T-helper 1 cell treated with Interleukin-12 subunit alpha and Interleukin-12 subunit beta and Interleukin-4 antibody, amounts not matched to agents 30 μg/mL and 1 μg/mL, for 36 hours (primary cell): ENCODE data around the gene PTGER4.
"Not testable (repeated sequence)": the region's sequence is repeated elsewhere in the genome, so short reads cannot be mapped to it uniquely, and the experiment has no call there.

Experiments
- H3K27ac Mint-ChIP-seq: one replicate; pipeline ENCODE4 v1.8.0; 2021; ENCODE audit warnings: mild to moderate bottlenecking, mixed read lengths
- H3K27me3 Mint-ChIP-seq: one replicate; pipeline ENCODE4 v1.8.0; 2021; ENCODE audit warnings: low read depth, mixed read lengths
- H3K36me3 Mint-ChIP-seq: one replicate; pipeline ENCODE4 v1.8.0; 2021; ENCODE audit warnings: low read depth, mixed read lengths
- H3K4me1 Mint-ChIP-seq: one replicate; pipeline ENCODE4 v1.8.0; 2021; ENCODE audit warnings: low read depth, mixed read lengths
- H3K4me3 Mint-ChIP-seq: one replicate; pipeline ENCODE4 v1.8.0; 2021; ENCODE audit warnings: mild to moderate bottlenecking, moderate library complexity, mixed read lengths
- H3K9me3 Mint-ChIP-seq: one replicate; pipeline ENCODE4 v1.8.0; 2021; ENCODE audit warnings: mixed read lengths

PTGER4 gene

DNA sequence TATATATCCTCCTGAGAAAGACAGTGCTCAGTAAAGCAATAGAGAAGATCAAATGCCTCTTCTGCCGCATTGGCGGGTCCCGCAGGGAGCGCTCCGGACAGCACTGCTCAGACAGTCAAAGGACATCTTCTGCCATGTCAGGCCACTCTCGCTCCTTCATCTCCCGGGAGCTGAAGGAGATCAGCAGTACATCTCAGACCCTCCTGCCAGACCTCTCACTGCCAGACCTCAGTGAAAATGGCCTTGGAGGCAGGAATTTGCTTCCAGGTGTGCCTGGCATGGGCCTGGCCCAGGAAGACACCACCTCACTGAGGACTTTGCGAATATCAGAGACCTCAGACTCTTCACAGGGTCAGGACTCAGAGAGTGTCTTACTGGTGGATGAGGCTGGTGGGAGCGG is 12.2 kb downstream of the PTGER4 start:
- no peaks in the 10 kb centered on the region for H3K27me3 Mint-ChIP-seq
- H3K4me1 Mint-ChIP-seq, result peaks cover 46% of the 10 kb centered on the region
- H3K36me3 Mint-ChIP-seq, result peaks cover 65% of the 10 kb centered on the region
- no peak overlapping the region for H3K4me3 Mint-ChIP-seq
- H3K27ac Mint-ChIP-seq, result no peak overlapping the region
- peaks cover 4% of the 10 kb centered on the region for H3K9me3 Mint-ChIP-seq

DNA sequence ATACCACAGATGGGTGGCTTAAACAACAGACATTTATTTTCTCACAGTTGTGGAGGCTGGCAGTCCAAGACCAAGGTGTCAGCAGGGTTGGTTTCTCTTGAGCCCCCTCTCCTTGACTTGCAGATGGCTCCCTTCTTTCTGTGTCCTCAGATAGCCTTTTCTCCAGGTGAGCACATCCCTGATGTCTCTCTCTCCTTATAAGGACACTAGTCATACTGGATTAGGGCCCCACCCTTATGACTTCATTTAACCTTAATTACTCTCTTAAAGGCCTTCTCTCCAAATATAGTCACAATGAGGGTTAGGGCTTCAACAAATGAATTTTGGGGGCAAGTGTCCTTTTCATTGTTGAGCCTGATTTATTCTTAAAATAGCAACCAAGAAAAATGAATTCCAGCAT is 14.7 kb downstream of the PTGER4 start:
- Mint-ChIP-seq H3K4me3 (no peak overlapping the region), H3K27ac (no peak overlapping the region), H3K36me3 (peaks cover 58% of the 10 kb centered on the region), H3K27me3 (no peaks in the 10 kb centered on the region), H3K9me3 (peaks cover 4% of the 10 kb centered on the region), H3K4me1 (peaks cover 22% of the 10 kb centered on the region)

DNA sequence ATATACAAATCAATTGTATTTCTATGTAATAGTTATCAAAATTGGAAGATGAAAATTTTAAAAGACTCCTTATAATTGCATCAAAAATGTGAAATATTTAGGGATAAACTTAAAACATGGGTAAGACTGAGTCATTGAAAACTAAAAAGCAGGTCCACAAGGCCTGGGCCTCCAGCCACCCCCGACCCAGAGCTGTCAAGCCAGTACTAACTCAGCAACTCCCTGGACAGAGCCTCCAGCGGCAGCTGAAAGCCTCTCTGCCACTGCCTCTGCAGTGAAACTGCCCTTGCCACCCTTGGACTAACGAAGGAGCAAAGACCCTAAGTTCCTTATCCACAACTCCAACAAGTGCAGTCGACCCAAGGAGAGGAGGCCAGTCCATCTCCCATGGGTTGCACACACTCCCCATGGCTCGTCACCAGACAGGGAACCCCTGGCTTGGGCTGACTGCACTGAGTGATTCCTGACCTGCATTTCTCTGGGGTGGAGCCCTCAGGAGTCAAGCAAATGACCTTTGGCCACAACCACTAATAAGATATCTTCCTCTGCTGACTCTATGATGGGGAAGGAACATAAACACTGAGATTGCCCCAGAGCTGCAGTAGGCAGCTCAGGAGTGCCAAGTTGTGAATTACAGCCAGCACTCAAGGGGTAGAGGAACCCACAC is 20.5 kb downstream of the PTGER4 start:
- H3K4me1 Mint-ChIP-seq, result peaks cover 4% of the 10 kb centered on the region
- H3K9me3 Mint-ChIP-seq, result peaks cover 46% of the 10 kb centered on the region
- H3K4me3 Mint-ChIP-seq, result no peak overlapping the region
- H3K27me3 Mint-ChIP-seq, result no peaks in the 10 kb centered on the region
- H3K36me3 Mint-ChIP-seq, result peaks cover 74% of the 10 kb centered on the region
- H3K27ac Mint-ChIP-seq, result no peak overlapping the region

DNA sequence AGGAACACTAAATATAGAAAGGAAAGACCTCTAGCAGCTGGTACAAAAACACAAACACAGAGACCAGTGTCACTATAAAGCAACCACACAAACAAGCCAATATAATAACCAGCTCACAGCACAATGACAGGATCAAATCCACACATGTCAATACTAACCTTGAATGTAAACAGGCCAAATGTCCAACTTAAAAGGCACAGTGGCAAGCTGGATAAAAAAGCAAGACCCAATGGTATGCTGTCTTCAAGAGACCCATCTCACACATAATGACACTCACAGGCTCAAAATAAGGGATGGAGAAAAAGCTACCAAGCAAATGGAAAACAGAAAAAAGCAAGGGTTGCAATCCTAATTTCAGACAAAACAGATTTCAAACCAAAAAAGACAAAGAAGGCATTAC is 22.3 kb downstream of the PTGER4 start:
- not testable (repeated sequence) for H3K4me3 Mint-ChIP-seq, H3K4me1 Mint-ChIP-seq, H3K27ac Mint-ChIP-seq, H3K27me3 Mint-ChIP-seq
- Mint-ChIP-seq H3K36me3 (peaks cover 65% of the 10 kb centered on the region), H3K9me3 (peaks cover 49% of the 10 kb centered on the region)

DNA sequence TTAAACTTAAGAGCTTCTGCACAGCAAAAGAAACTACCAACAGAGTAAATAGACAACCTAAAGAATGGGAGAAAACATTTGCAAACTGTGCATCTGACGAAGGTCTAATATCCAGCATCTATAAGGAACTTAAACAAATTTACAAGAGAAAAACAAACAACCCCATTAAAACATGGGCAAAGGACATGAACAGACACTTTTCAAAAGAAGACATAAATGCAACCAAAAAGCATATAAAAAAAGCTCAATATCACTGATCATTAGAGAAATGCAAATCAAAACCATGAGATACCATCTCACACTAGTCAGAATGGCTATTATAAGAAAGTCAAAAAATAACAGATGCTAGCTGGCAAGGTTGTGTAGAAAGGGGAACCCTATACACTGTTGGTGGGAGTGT is 25.8 kb downstream of the PTGER4 start:
- not testable (repeated sequence) for H3K27ac Mint-ChIP-seq, H3K4me3 Mint-ChIP-seq, H3K4me1 Mint-ChIP-seq, H3K27me3 Mint-ChIP-seq
- H3K36me3 Mint-ChIP-seq, result peaks cover 65% of the 10 kb centered on the region
- peaks cover 58% of the 10 kb centered on the region for H3K9me3 Mint-ChIP-seq

DNA sequence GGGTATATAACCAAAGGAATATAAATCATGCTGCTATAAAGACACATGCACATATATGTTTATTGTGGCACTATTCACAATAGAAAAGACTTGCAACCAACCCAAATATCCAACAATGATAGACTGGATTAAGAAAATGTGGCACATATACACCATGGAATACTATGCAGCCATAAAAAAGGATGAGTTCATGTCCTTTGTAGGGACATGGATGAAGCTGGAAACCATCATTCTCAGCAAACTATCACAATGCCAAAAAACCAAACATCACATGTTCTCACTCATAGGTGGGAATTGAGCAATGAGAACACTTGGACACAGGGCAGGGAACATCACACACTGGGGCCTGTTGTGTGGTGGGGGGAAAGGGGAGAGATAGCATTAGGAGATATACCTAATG is 30.9 kb downstream of the PTGER4 start:
- Mint-ChIP-seq H3K36me3 (peaks cover 32% of the 10 kb centered on the region), H3K9me3 (peaks cover 14% of the 10 kb centered on the region)
- not testable (repeated sequence) for H3K27me3 Mint-ChIP-seq, H3K4me3 Mint-ChIP-seq, H3K27ac Mint-ChIP-seq, H3K4me1 Mint-ChIP-seq

DNA sequence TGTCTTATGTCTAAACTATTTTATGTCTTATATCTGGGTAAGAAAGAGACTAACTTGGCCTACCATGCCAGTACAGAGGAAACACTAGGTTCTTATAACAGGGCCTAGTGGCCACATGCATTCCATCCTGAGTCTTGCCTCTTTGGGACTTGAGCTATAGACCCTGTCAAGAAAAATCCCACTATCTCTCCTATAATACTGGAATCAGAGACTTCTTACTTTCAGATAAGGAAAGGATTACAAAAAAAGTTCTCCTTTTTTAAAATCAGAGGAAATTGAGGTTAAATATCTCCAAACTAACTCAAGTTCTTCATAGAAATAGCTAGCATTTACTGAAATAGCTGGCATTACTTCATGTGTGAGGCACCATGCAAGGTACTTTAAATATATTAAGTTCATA is 34.3 kb downstream of the PTGER4 start:
- no peaks in the 10 kb centered on the region for H3K9me3 Mint-ChIP-seq
- H3K36me3 Mint-ChIP-seq, result peaks cover 24% of the 10 kb centered on the region
- no peak overlapping the region for H3K4me3 Mint-ChIP-seq
- H3K27ac Mint-ChIP-seq, result no peak overlapping the region
- peaks cover 8% of the 10 kb centered on the region for H3K4me1 Mint-ChIP-seq
- no peaks in the 10 kb centered on the region for H3K27me3 Mint-ChIP-seq

DNA sequence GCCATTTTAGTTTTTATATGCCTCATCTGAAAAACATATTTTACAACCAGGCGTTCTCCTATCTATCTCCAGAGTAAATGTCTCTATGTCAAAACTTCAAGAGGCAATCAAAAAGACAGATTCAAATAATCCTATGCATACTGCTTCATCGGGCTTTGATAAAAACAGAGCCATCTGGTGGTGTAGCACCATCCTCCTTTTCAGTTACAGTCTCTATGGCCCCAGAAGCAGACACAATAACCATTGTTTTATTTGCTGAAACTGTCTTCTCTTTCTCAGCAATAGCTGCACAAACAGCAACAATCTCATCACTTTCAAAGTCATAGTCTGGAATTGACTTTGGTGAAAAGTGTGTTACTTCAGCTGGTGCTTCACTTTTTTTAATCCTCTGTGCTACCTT is 36.3 kb downstream of the PTGER4 start:
- peaks cover 21% of the 10 kb centered on the region for H3K36me3 Mint-ChIP-seq

DNA sequence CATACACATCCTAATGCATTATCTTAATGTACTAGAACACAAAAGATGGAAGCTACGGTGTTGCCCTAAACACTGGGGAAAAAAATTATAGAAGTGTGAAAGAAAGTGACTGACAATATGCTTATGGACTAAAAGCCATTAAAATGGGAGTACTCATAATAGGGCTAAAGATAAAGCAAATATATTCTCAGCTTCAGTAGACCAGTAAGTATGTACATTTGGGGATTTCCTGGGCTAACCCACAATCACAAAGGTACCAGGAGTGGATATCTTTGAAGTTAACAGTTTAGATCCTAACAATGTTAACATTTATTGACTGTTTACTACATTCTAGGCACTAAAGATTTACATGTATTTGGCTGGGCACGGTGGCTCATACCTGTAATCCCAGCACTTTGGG is 36.9 kb downstream of the PTGER4 start:
- Mint-ChIP-seq H3K4me3 (no peak overlapping the region), H3K9me3 (peaks cover 10% of the 10 kb centered on the region), H3K4me1 (peaks cover 9% of the 10 kb centered on the region), H3K36me3 (peaks cover 27% of the 10 kb centered on the region), H3K27ac (no peak overlapping the region), H3K27me3 (no peaks in the 10 kb centered on the region)

More for the DNA sequence above, 36.3 kb downstream of the PTGER4 start:
- H3K27ac Mint-ChIP-seq, result no peak overlapping the region
- peaks cover 4% of the 10 kb centered on the region for H3K9me3 Mint-ChIP-seq
- no peaks in the 10 kb centered on the region for H3K27me3 Mint-ChIP-seq
- no peak overlapping the region for H3K4me3 Mint-ChIP-seq
- peaks cover 8% of the 10 kb centered on the region for H3K4me1 Mint-ChIP-seq

DNA sequence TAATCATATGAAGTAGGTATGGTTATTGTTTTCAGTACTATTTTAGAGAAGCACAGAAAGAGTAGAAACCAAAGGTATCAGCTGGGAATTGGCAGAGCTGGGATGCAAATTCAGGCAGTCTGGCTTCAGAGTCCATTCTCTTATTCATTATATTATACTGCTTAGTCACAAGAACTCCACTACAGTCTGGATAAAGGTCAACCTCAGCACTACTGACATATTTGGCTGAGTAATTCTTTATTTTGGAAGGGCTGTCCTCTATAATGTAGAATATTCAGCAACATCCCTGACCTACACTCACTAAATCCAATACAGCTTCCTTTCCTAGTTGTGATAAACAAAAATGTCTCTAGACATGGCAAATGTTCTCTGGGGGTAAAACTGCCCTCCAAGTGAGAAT is 37.6 kb downstream of the PTGER4 start:
- no peak overlapping the region for H3K27ac Mint-ChIP-seq
- H3K4me1 Mint-ChIP-seq, result peaks cover 9% of the 10 kb centered on the region
- peaks cover 14% of the 10 kb centered on the region for H3K9me3 Mint-ChIP-seq
- no peak overlapping the region for H3K4me3 Mint-ChIP-seq
- peaks cover 29% of the 10 kb centered on the region for H3K36me3 Mint-ChIP-seq
- no peaks in the 10 kb centered on the region for H3K27me3 Mint-ChIP-seq

DNA sequence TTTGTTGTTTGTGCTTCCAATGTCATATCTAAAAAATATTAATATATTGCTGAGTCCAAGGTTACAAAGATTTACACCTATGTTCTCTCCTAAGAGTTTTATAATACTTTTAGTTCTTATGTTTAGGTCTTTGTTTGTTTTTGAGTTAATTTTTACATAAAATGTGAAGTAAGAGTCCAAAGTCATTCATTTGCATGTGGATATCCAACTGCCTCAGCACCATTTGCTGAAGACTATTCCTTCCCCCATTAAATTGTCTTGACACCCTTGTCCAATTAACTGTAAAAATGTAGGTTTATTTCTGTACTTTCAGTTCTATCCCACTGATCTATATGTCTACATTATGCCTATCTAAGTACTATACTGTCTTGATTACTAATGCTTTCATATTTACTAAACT is 40.4 kb downstream of the PTGER4 start:
- Mint-ChIP-seq H3K4me3 (no peak overlapping the region), H3K27ac (no peak overlapping the region), H3K4me1 (peaks cover 9% of the 10 kb centered on the region), H3K9me3 (peaks cover 14% of the 10 kb centered on the region), H3K36me3 (peaks cover 36% of the 10 kb centered on the region), H3K27me3 (no peaks in the 10 kb centered on the region)

DNA sequence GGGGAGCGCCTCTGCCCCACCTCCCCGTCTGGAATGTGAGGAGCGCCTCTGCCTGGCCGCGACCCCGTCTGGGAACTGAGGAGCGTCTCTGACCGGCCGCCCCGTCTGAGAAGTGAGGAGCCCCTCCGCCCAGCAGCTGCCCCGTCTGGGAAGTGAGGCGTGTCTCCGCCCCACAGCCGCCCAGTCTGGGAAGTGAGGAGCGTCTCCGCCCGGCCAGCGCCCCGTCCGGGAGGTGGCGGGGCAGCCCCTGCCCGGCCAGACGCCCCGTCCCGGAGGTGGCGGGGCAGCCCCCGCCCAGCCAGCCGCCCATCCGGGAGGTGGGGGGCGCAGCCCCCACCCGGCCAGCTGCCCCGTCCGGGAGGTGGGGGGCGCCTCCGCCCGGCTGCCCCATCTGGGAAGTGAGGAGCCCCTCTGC is 42.8 kb downstream of the PTGER4 start:
- Mint-ChIP-seq H3K9me3 (peaks cover 14% of the 10 kb centered on the region), H3K36me3 (peaks cover 38% of the 10 kb centered on the region)
- H3K27me3 Mint-ChIP-seq, H3K4me3 Mint-ChIP-seq, H3K4me1 Mint-ChIP-seq, H3K27ac Mint-ChIP-seq: not testable (repeated sequence)

DNA sequence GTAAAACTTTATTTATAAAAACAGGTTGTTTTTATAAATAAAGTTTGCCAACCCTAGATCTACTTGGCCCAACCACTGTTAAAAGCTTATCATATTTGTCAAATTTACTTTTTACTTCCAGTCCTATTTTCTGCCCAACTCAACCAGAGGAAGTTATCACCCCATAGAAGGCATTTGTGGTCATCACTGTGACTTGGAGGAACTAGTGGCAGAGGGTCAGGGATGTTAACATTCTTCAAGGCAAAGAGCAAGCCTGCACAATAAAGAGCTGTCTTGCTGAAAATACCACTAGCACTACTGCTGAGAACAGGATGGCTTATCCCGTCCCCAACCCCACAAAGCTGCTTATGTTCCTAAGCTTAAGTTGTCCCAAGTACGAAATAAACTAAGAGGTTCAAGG is 53.7 kb downstream of the PTGER4 start:
- Mint-ChIP-seq H3K4me3 (no peak overlapping the region), H3K27ac (no peak overlapping the region), H3K9me3 (no peaks in the 10 kb centered on the region)

DNA sequence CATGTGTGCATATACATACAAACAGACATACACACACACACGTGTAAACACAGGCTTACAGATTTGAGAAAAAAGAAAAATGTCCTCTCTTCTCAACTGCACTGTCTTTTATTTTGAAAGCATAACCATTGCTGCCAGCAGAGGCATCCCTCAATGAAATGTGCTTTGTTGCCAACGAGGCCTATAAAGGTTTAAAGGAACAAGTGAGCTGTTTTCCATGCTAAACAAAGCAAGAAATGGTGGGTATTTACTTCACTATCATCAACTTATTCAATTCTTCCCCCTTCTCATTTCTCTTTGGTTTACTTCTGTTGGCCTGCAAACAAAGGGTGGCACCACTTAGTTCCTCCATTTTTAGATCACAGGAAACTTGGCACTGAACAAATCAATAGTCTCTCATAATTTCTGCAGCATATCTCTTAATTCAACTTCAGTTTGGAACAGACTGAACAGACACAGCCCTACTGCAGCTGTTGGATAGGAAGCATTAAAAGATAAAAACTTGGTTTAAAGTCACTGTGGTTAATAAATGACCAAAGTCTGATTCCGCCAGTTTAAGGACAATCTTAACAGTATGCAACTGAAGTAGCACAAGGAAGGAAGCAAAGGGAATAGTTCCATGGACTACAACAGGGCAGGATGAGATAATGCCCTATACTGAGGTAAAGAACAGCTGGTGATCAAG is 54.3 kb downstream of the PTGER4 start:
- Mint-ChIP-seq H3K36me3 (peaks cover 8% of the 10 kb centered on the region), H3K4me1 (peaks cover 19% of the 10 kb centered on the region), H3K27ac (no peak overlapping the region), H3K9me3 (no peaks in the 10 kb centered on the region), H3K27me3 (no peaks in the 10 kb centered on the region), H3K4me3 (no peak overlapping the region)

More for the DNA sequence above, 53.7 kb downstream of the PTGER4 start:
- H3K4me1 Mint-ChIP-seq, result peaks cover 19% of the 10 kb centered on the region
- peaks cover 6% of the 10 kb centered on the region for H3K36me3 Mint-ChIP-seq
- H3K27me3 Mint-ChIP-seq, result no peaks in the 10 kb centered on the region

DNA sequence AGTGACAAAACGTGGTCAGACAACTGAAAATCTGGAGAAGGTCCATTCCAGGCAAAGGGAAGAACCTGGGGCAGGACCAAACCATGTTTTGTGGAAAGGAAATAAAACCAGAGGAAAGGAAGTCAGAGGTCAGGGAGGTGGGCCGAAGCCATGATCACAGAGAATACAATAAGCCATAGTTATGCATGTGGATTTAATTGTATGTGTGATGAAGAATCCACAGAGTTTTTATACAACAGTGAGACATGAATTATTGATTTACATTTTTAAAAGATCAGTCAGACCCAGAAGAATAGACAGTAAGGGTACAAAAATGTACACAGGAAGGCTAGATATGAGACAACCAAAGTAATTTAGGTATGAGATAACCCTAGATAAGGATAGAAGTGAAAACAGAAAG is 55.3 kb downstream of the PTGER4 start:
- peaks cover 4% of the 10 kb centered on the region for H3K9me3 Mint-ChIP-seq
- no peak overlapping the region for H3K27ac Mint-ChIP-seq
- H3K4me1 Mint-ChIP-seq, result peaks cover 19% of the 10 kb centered on the region
- peaks cover 12% of the 10 kb centered on the region for H3K36me3 Mint-ChIP-seq
- H3K4me3 Mint-ChIP-seq, result no peak overlapping the region
- no peaks in the 10 kb centered on the region for H3K27me3 Mint-ChIP-seq
